OCI-LY3 (cell line): Measurements from ENCODE around the gene GPRASP3.

ENCODE experiments used
- CTCF ChIP-seq: fragments of 200-600, 300-600 bp; sonication (generic); IDR thresholded peaks from 2 replicates; pipeline ENCODE4 v1.5.1; 2014; ENCODE audit warnings: antibody characterized with exemption, low read length, low read depth
- EZH2phosphoT487 ChIP-seq: fragments of 200-600 bp; shearing (Covaris generic); IDR thresholded peaks from 2 replicates; pipeline ENCODE4 v1.6.1; 2018; ENCODE audit warnings: antibody characterized with exemption, mixed run types, low read depth

DNA sequence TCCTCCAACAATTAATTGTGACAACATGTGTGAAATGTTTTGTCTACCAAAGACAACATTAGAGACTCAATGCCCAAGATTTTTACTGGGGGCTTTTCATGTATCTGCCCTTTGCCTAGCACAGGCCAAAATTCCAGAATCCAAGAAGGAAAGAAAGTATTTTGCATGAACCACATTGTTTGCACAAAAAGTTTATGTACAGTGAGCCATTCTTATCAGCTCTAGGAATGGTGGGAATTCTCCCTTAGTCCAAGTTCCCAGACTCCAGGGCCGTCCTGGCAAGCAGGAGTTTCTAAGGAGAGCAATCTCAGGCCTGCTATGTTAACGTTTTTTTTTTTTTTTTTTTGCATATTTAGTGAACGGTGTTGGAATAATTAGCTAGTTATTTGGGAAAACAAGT is 47.7 kb upstream of the GPRASP3 start:
- no peak for TF ChIP-seq CTCF
- no peak for TF ChIP-seq EZH2phosphoT487
